Measurements from ENCODE around the gene RAD54L2. TPM values are rescaled to one million over a fixed set of nuclear protein-coding genes. Genes with fewer than 3 reads are reported as not detected.

RAD54L2 gene
- total and polyA plus RNA-seq, 2 of the 4 experiments (the other 2 are of a cell fraction) = 6.8 to 24.2 TPM

DNA sequence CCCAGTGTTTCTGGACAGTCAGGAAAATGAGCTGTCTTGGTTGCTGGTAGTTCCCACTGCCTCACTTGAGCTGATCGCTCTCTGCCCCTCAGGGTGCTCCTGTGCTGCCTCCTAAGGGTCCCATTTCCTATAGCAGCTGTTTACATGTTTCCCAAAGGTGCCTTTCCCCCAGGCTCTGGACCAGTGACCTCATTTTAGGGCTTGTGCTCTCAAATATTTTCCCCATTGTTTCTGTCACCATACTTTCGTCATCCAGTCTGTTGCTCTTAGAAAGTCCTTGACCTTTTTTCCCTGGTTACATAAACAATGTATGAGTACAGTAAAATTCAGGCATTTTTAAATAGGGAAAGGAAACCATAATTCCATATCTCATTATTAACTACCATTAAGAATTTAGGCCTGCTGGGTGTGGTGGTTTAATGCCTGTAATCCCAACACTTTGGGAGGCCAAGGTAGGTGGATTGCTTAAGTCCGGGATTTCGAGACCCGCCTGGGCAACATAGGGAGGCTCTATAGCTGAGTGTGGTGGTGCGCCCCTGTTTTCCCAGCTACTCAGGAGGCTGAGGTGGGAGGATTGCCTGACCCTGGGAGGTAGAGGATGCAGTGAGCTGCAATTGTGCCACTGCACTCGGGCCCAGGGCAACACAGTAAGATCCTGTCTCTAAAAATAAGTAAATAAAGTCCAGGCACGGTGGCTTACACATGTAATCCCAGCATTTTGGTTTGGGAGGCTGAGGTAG is 11.7 kb downstream of the RAD54L2 start:
- H3K79me1 ChIP-seq (ENCODE audit: low read depth in 1 of 2, low read length in 2 of 2) = peaks cover 29 to 31% of the 10 kb centered on the region in 2 experiments
- no peak overlapping the region for H2BK5ac ChIP-seq (ENCODE audit: low read depth, low read length, poor library complexity, severe bottlenecking)
- H4K5ac ChIP-seq (ENCODE audit: low read depth, low read length) = no peak overlapping the region
- H2AK9ac ChIP-seq (replicated peaks; ENCODE audit: low read depth, low read length, poor library complexity) = no peak overlapping the region
- no peak overlapping the region for H3K9ac ChIP-seq (ENCODE audit: low read depth, low read length)
- H3K4me1 ChIP-seq (ENCODE audit: control insufficient read depth, insufficient read depth, low read length) = no peaks in the 10 kb centered on the region
- 94% methylated on average over 5 of the region's 8 CpGs; no CpG with 5 or more reads in 1 of the 2 experiments for WGBS, 2 experiments (ENCODE audit: extremely low coverage in 2 of 2, insufficient read length in 1 of 2)
- H4K20me1 ChIP-seq (ENCODE audit: insufficient read depth, low read length) = peaks cover 12% of the 10 kb centered on the region
- no peak overlapping the region for H3K23ac ChIP-seq (ENCODE audit: low read depth, low read length)
- H3K27me3 ChIP-seq (ENCODE audit: control insufficient read depth, insufficient read depth, low read length) = no peaks in the 10 kb centered on the region
- in situ Hi-C loops (cut with MboI; ENCODE audit: low sequenced_read_pairs) = no loop called here
- no TSS peak for BruUV-seq (replicated peaks)
- no peak overlapping the region for H3K56ac ChIP-seq (ENCODE audit: extremely low read depth, insufficient read depth, low read length)
- DNase-seq = no peak
- dilution Hi-C loops (cut with HindIII; ENCODE audit: low sequenced_read_pairs, unreplicated experiment) = no loop called here
- no peak overlapping the region for H3K27ac ChIP-seq (ENCODE audit: insufficient read depth, low read length)
- H2BK15ac ChIP-seq (ENCODE audit: low read depth, low read length) = no peak overlapping the region
- no peak overlapping the region for H3K18ac ChIP-seq (ENCODE audit: low read depth, low read length)
- no peak overlapping the region for H3K4me2 ChIP-seq (ENCODE audit: low read depth, low read length)
- intact Hi-C loops (cut with micrococcal nuclease) = no loop called here
- H3K9me3 ChIP-seq (ENCODE audit: control insufficient read depth, insufficient read depth, low read length) = no peaks in the 10 kb centered on the region
- ATAC-seq (ENCODE audit: low read depth) = no peak
- peaks cover 15% of the 10 kb centered on the region for H3K36me3 ChIP-seq (ENCODE audit: control insufficient read depth, insufficient read depth, low read length)
- no peak overlapping the region for H2BK20ac ChIP-seq (ENCODE audit: low read depth, low read length)
- no peak overlapping the region for H2AFZ ChIP-seq (replicated peaks; ENCODE audit: low read length, poor library complexity)
- H3K14ac ChIP-seq (replicated peaks; ENCODE audit: low read depth, low read length) = no peak overlapping the region
- TF ChIP-seq MAZ (IDR thresholded peaks at IDR 0.05; ENCODE audit: borderline replicate concordance, low read depth, low read length) = no peak
- TF ChIP-seq, protein P1, sequence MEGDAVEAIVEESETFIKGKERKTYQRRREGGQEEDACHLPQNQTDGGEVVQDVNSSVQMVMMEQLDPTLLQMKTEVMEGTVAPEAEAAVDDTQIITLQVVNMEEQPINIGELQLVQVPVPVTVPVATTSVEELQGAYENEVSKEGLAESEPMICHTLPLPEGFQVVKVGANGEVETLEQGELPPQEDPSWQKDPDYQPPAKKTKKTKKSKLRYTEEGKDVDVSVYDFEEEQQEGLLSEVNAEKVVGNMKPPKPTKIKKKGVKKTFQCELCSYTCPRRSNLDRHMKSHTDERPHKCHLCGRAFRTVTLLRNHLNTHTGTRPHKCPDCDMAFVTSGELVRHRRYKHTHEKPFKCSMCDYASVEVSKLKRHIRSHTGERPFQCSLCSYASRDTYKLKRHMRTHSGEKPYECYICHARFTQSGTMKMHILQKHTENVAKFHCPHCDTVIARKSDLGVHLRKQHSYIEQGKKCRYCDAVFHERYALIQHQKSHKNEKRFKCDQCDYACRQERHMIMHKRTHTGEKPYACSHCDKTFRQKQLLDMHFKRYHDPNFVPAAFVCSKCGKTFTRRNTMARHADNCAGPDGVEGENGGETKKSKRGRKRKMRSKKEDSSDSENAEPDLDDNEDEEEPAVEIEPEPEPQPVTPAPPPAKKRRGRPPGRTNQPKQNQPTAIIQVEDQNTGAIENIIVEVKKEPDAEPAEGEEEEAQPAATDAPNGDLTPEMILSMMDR (conservative IDR thresholded peaks at IDR 0.05; ENCODE audit: low read depth, low read length) = no peak
- no peak for TF ChIP-seq CHD1 (IDR thresholded peaks at IDR 0.05; ENCODE audit: low read depth, low read length)
- TF ChIP-seq CEBPB (IDR thresholded peaks at IDR 0.05; ENCODE audit: low read depth, low read length) = no peak
- TF ChIP-seq NFE2L2 (IDR thresholded peaks at IDR 0.05; ENCODE audit: low read depth, low read length) = no peak
- TF ChIP-seq SMC3 (IDR thresholded peaks at IDR 0.05; ENCODE audit: low read depth, low read length) = no peak
- no peak for TF ChIP-seq MXI1 (IDR thresholded peaks at IDR 0.05; ENCODE audit: borderline replicate concordance, low read depth, low read length)
- CTCF ChIA-PET = interaction anchor here (0.6 kb wide), 1 partner anchor 9 kb away, joined by 3 read pairs; no protein-coding TSS in a partner anchor
- H4K91ac ChIP-seq (ENCODE audit: insufficient read depth, low read depth, low read length) = no peak overlapping the region
- no peaks in the 10 kb centered on the region for H3K9me1 ChIP-seq (ENCODE audit: insufficient read depth, low read length)
- H2BK120ac ChIP-seq (ENCODE audit: low read depth, low read length) = no peak overlapping the region
- POLR2A ChIA-PET (ENCODE audit: unreplicated experiment) = no interaction called here
- no peak overlapping the region for H4K8ac ChIP-seq (ENCODE audit: low read depth in 2 of 2, low read length in 2 of 2)
- H3K4me3 ChIP-seq (ENCODE audit: insufficient read depth, low read depth, low read length) = no peak overlapping the region
- no peak overlapping the region for H2AK5ac ChIP-seq (ENCODE audit: low read depth, low read length)
- no peak overlapping the region for H3K4ac ChIP-seq (ENCODE audit: low read depth, low read length)
